ENCODE measurements around the gene ASTN2.
"Not testable (repeated sequence)": the region's sequence is repeated elsewhere in the genome, so short reads cannot be mapped to it uniquely, and the experiment has no call there.

Gene ASTN2

DNA sequence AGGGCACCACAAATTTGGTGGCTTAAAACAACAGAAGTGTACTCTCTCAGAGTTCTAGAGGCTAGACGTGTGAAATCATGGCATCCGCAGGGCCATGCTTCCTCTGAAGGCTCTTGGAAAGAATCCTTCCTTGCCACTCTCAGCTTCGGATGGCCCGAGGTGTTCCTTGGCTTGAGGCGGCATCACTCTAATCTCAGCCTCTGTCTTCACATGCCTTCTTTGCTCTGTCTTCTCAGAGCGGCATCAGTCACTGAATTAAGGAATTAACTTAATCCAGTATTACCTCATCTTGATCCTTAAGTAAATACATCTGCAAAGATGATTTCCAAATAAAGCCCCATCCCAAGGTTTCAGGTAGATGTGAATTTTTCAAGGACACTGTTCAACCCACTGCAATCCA lies 938.9 kb downstream of the ASTN2 start:
- DNase-seq: no peak

DNA sequence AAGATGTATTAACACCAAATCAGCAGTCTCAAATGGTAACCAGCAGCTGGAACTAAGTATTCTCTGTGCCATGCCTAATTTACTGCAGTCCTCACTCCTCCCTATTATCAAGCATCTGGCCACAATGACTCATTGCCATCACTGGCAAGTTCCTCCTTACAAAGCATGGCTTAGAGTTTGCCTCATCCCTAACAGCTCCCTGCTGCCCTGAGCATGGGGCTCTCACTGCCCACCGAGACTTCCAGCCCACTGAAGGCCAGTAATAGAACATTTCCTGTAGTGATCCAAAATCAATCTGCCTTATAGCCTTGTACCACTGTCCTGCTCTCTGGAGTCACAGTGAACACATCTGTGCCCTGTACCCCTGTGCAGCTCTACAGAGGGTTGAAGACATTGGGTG lies 939.7 kb downstream of the ASTN2 start:
- no peak for DNase-seq

DNA sequence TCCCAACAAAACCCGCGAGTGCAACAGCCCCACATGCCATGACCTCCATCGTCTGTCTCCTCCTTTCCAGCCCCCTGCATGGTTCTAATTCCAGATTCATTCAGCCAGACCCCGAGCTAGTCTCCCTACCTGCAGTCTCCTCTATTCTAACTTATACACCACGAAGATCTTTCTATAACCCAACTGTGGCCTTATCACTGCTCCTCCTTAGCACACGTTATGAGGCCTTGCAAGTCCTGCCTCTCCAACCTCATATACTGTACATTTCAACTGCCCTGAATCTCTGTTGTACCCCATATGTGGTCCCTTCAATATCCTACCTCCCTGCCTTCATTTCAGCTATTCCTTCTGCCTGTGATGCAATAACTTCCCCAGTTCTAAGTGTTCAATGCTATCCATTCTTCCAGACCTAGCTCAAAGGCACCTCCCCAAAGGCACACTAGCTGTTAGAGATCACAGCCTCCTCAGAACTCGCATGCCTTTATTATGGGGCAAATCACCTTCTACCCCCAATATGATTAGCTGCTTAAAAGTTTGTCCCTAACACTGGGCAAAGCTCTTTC lies 942.8 kb downstream of the ASTN2 start:
- DNase-seq: no peak

DNA sequence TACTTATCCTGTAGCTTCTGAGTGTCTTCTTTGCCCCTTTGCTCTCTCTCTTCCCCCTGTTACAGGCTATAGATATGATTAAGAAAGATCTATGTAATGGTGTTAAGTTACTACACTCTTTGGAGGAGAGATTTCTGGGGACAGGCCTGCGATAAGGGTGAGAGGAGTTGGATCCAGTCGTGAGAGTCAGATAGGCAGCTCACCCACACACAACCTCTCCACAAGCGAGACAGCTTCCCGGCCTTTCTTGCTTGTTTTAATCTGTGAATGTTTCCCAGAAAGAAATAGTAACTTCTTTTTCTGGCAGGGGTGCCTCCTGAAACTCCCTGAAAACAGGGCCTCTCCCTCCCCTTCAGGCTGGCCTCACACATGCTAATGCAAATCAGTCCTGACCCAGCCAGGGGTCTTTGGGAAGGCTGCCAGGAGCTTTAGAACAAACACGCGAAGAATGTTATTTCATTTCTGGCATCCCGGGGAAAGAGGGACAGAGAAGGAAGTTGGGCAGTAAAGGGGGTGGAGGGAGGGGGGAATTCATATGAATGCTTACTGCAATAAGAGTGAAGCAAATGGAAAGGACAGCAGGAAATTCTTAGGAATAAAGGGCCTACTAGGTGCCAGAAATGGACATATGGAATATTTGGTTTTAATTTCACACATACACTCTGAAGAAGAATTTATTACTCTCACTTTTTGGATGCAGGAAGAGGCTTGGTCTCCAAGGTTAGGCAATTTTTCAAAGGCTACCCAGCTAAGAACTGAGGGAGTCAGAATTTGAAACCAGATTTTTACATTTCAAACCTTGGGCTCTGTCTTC lies 943.6 kb downstream of the ASTN2 start:
- DNase-seq: peak in 2 of 56 donors; percentile 3 to 4

DNA sequence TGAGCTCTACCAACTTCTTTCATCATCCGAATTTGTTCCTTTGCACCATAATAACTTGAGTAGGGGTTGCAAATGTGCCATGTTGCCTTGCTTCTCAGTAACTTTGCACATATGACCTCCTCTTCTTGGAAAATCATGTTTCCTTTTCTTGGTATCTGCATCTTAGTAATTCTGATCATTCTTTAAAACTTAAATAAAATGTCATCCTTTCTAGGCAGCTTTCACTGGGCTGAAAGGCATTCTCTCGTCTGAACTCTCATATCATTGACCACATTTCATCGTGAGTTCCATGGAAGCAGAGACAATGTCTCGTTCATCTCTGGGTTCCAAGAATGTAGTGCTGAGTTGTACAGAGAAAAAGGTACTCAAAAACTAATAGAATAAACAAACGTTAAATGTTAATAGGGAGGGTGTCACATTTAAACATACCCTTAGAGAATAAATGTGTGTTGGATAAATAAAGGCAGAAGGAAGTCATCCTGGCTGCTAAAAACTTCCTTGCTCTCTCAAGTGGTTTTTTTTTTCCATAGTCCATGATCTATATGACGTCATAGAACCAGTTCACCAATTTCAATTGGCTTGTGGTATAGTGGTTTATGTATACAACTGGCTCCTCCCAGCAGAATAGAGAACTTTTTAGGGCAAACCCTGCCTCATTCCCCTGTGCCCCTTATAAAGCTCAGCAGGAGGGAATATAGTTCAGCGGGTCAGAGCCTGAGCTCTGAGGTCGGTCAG lies 945.9 kb downstream of the ASTN2 start:
- no peak for DNase-seq

DNA sequence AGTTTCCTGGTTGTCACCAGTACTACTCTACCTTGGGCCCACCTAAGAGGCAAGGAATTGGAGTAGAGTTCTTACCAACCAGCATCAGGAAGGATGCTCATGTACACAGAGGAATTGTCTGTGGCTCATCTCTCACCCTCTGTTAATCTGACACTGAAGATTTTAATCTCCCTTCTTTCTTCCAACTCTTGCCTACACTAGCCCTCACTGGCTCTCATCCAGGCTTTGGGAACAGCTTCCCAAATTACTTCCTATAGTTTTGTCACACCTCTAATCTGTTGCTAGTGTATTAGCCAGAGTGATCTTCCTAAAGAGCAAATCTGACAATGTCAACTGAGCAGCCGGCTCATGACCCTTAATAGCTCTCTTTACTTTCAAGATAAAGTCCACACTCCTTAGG lies 946.5 kb downstream of the ASTN2 start:
- DNase-seq: no peak

DNA sequence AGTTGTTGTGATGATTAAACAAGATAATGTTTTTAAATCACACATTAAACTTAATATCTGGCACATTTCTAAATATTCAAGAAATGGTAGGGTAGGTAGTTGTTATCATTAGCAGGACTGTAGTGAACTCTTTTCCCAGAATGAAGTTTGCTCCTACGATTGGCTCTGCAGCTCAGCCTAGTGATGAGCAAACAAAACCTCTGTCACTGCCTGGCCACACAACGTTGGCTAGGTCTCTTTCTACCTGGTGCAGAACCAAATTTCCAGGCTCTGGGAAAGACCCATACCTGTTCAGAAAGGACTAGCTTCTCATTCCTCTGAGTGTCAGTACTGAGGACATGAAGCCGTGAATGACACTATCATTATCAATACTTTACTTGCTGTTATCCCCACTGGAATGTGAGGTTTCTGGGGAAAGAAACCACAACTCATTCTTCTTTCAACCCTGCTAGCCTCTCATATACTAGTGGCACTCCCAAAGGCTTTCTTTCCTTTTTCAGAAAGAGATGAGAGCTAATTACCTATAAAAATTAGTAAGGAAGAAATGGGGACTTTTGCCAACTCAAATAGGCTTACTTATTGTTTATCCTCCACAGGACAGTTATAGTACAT lies 947.0 kb downstream of the ASTN2 start:
- no peak for DNase-seq

DNA sequence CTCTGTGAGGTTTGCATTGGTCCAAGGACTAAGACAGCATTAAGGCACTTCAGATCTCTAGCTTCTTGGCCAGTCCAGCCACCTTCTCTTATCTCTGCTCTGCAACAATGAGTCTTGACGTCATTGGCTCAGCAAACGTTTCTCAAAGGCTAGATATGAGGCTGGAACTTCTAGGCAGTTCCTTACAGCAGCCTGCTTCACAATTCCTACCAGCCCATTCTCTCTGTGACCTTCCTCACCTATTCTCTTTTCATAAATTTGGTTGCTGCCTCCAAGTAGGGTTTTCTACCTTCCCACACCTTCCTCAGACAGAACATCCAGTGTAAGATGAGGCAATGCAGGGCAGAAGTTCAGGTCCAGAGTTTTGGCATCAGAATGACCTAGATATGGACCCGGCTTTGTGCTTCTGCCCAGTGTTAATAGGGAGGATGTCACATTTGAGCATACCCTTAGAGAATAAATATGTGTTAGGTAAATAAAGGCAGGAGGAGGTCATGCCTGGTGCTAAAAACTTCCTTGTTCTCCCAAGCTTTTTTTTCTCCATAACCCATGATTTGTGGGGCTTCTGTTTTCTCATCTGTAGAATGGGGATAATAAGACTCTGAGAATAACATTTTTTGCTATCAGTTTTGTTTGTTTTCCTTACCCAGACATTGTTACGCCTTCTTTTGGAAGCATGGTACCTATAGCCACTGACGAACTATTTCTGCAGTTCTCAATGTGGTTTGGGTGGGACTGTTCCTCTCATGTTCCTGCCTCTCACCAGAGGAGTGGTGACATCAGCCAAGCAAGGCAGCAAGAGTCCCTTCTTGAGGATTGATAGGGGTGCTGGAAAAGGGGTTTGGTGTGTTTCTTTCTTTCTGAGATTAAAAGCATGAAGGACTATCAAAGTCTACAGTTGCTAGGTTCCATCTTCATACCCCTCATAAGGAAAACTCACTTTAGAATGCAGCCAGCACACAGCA lies 948.3 kb downstream of the ASTN2 start:
- DNase-seq: no peak

DNA sequence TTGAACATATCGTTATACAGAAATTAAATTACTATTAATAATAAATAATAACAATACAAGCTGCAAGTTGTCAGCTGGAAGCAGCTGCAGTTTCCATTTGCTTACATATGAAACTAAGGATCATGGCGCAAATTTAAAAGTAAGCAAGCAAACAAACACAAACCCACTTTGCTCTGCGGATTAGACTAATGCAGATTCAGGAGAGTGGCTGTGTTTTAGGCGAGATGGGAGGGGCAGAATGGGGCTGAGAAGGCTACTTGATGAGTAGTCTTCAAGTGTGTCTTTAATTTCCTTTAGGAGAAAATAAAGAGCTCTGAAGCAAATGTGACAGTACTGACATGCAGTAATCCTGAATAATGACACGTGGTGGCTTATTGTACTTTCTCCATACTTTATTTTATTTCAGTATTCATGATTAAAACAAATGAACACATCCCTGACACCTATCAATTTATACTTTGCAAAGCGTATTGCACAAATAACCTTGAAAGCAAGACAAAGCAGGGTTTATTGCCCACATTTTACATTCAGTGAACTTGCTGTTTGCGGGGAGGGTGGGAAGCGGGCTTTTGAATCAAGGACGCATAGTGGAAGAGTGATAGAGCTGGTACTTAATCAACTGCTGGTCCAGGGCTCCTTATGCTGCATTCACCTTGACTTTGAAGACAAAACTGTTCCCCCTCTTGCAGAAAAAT lies 949.1 kb downstream of the ASTN2 start:
- DNase-seq: no peak

DNA sequence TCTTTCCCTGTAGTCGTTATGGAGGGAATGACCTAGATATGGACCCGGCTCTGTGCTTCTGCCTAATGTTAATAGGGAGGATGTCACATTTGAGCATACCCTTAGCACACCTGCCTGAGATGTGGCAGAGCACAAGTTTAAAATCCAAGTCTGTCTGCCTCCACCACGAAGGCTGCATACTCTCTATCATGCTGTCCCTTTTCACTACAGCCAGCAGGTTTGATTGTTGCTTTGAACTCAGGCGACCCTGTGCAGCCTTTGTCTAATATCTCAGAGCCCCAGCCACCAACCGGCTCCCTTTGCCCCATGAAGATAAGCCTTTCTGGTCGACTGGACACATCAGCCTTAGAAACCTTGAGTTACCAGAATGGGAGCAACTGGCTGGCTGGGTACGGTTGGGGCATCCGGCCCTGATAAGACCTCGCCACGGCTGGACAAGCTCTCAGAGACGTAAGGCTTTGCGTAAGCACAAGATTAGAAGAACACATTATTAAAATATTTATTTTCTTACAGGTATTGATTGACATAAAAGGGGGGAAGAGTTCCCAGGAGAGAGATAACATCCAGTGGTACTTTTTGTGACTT lies 949.8 kb downstream of the ASTN2 start:
- DNase-seq: no peak

DNA sequence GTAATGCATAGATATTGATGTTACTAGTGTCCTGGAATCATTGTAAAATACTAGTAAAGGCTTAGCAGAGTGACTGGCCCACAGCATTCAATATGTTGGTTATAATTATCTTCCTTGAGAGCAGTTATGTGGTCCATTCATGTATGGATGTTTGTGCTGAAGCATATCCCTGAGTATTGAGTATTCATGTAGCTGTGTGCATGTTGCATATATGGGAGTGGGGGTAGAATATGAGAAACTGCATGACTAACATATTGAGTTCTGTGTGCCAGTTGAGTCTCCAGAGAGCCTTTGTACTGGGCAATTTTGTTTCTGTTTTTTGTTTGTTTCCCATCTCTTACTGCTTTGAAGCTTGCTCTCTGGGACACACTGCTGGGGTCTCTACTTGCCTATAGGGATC lies 950.4 kb downstream of the ASTN2 start:
- no peak for DNase-seq

DNA sequence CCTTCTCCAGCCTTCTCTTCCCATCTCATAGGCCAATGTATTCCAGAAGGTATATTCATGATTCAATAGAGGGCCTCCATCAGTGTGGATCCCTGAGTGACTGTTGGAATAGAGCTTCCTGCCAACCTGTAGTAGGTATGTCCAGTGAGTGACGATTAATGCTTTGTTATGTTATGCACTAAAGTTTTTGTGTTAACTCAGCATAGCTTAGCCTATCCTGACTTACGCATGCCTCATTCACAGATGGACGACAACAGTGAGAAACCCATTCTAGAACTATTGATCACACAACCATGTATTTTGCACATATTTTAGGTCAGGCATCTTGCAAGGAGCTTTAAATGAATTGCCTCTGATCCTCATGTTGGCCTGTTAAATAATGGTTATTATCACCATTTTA lies 953.2 kb downstream of the ASTN2 start:
- no peak for DNase-seq

DNA sequence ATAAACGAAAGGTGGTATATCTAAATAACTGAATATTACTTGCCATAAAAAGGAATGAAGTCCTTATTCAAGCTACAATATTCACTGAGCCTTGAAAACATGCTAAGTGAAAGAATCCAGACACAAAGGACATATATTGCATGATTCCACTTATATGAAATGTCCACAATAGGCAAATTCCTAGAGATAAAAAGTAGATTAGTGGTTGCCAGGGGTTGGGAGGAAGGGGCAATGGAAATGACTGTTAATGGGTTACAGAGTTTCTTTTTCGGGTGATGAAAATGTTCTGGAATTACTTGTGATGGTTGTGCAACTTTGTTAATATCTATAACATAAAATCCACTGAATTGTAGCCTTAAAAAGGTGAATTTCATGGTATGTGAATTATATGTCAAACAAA lies 954.8 kb downstream of the ASTN2 start:
- DNase-seq: no peak

DNA sequence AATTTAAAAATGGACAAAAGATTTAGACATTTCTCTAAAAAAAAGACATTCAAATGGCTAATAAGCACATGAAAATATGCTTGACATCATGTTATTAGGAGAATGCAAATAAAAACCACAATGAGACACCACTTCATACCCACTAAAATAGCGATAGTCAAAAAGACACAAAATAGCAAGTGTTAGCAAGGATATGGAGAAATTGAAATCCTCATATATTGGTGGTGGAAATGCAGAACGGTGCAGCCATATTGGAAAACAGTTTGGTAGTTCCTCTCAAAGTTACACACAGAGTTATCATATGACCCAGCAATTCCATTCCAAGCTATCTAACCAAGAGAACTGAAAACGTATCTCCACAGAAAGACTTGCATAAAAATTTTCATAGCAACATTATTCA lies 955.3 kb downstream of the ASTN2 start:
- no peak for DNase-seq

DNA sequence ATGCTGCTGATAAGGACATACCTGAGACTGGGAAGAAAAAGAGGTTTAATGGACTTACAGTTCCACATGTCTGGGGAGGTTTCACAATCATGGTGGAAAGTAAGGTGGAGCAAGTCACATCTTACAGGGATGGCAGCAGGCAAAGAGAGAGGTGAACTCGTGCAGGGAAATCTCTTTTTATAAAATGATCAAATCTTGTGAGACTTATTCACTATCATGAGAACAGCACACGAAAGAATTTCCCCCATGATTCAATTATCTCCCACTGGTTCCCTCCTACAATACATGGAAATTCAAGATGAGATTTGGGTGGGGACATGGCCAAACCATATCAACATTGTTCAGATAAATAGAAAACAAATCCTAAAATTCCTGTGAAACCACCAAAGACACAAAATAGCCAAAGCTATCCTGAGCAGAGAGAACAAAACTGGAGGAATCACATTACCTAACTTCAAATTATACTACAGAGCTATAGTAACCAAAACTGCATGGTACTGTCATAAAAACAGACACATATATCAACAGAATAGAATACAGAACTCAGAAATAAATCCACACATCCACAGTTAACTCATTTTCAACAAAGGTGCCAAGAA lies 958.3 kb downstream of the ASTN2 start:
- DNase-seq: no peak

DNA sequence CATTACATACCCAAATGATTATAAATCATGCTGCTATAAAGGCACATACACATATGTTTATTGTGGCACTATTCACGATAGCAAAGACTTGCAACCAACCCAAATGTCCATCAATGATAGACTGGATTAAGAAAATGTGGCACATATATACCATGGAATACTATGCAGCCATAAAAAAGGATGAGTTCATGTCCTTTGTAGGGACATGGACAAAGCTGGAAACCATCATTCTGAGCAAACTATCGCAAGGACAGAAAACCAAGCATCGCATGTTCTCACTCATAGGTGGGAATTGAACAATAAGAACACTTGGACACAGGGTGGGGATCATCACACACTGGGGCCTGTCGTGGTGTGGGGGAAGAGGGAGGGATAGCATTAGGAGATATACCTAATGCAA lies 960.3 kb downstream of the ASTN2 start:
- not testable (repeated sequence) for DNase-seq

DNA sequence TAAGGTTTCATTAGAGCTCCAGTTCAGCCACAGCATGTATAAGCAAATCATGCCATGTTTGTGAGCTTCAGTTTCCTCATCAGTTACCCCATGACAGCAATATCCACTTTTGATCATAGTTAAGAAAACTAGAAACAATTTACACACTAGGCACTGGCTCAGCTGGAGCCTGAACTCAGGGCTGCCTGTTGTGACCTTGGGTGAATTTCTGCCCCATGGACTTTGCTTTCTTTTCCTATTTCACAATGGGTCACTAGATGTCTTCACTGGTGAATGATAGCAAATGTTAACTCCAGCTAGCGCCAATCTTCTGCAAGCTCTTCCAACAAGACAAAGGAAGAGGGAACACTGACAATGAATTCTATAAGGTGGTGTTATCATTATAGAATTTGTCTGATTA lies 961.1 kb downstream of the ASTN2 start:
- no peak for DNase-seq

DNA sequence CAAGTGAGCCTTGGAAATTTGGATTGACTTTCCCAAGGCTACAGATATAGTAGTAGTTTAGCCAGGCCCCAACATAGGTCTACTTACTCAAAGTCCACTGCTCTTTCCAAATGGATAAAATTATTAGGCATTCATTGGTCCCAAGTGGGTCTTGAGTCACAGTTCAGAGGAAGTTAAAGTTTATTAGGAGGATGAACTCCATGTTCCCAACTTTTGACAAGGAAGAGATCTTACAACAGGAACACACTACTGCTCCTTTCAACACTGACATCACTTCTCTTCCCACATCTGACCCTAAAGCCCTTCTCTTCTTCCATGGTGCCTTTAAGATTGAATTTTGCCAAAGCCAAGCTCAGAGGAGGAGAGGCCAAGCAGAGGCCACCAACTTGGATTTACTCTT lies 962.2 kb downstream of the ASTN2 start:
- DNase-seq: no peak

DNA sequence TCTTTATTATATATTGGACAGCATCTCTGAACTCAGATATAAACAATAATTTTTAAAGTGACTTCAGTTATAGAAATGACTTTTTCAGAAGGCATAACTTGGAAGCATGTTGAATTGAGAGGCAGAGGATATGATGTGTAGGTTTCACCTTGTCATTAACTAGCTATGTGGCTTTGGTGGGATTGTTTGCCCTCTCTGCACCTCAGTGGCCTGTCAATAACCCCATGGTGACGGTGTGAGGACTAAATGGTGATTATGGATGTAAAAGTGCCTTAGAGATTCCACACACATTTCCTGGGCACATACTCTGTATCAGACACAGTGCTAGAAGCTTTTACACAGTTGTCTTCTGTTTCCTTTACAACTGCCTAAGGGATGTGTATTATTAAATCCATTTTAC lies 962.6 kb downstream of the ASTN2 start:
- DNase-seq: no peak
